H1 (cell line): ENCODE results near the gene TRPT1. TPM values are rescaled to one million over a fixed set of nuclear protein-coding genes. Genes with fewer than 3 reads are reported as not detected.

Experiments used
- CTCF ChIA-PET: fragments of 300-600 bp; sonication (Branson Sonifier 250); formaldehyde crosslinking; loops from one replicate; lab custom pipeline; 2021; ENCODE audit not compliant: partially characterized antibody; lab: Charles Lee
- POLR2A ChIA-PET: fragments of 300-600 bp; sonication (Branson Sonifier 250); formaldehyde crosslinking; loops from one replicate; lab custom pipeline; 2021; ENCODE audit warnings: inconsistent platforms; ENCODE audit not compliant: partially characterized antibody; lab: Charles Lee
- DNase-seq, 2 experiments: peaks; one replicate each; pipeline versions ENCODE4 v3.0.0 to v3.0.0-alpha.2; 2010 to 2022; ENCODE audit warnings: low spot score in 2 of 2, low read depth in 1 of 2, mixed read lengths in 1 of 2
- FAIRE-seq: peaks from 2 replicates; lab custom pipeline; 2011; peaks lifted over from hg19 to GRCh38; lab: Jason Lieb, UNC
- H2AFZ ChIP-seq: 2 replicates; pipeline ENCODE4 v1.8.1; 2012; ENCODE audit warnings: low read length, inconsistent platforms
- H2AK5ac ChIP-seq: 2 replicates; pipeline ENCODE4 v1.6.1; 2013; ENCODE audit warnings: low read depth, low read length
- H2BK120ac ChIP-seq: replicated peaks from 2 replicates; pipeline ENCODE3; 2013; ENCODE audit warnings: low read depth, low read length, inconsistent platforms
- H2BK12ac ChIP-seq: 2 replicates; pipeline ENCODE4 v1.6.1; 2013; ENCODE audit warnings: low read depth, low read length
- H2BK15ac ChIP-seq: 2 replicates; pipeline ENCODE4 v1.6.1; 2013; ENCODE audit warnings: low read length
- H2BK20ac ChIP-seq: 2 replicates; pipeline ENCODE4 v1.6.1; 2013; ENCODE audit warnings: low read length
- H2BK5ac ChIP-seq: 2 replicates; pipeline ENCODE4 v1.6.1; 2013; ENCODE audit warnings: low read depth, low read length
- H3K14ac ChIP-seq: 2 replicates; pipeline ENCODE4 v1.6.1; 2013; ENCODE audit warnings: inconsistent platforms; ENCODE audit not compliant: insufficient read length
- H3K18ac ChIP-seq: 2 replicates; pipeline ENCODE4 v1.6.1; 2013; ENCODE audit warnings: low read length; ENCODE audit errors: extremely low read depth
- H3K23ac ChIP-seq: 2 replicates; pipeline ENCODE4 v1.6.1; 2013; ENCODE audit warnings: inconsistent platforms; ENCODE audit not compliant: insufficient read length
- H3K23me2 ChIP-seq: 2 replicates; pipeline ENCODE4 v1.6.1; 2013; ENCODE audit warnings: low read depth, low read length
- H3K27ac ChIP-seq: 2 replicates; pipeline ENCODE4 v1.6.1; 2011; ENCODE audit warnings: low read depth, low read length, inconsistent platforms
- H3K27me3 ChIP-seq, 4 experiments: replicated peaks in 1 of 4; 1 replicate in 1 of 4; 2 replicates in 3 of 4; pipeline versions ENCODE4 v1.6.1 to v1.8.1; 2011 to 2013; ENCODE audit warnings: low read length in 3 of 4, mild to moderate bottlenecking in 3 of 4, inconsistent platforms in 2 of 4, mixed read lengths in 2 of 4, moderate library complexity in 1 of 4; ENCODE audit not compliant: control insufficient read depth in 3 of 4, insufficient read depth in 3 of 4; ENCODE audit errors: extremely low read depth in 1 of 4
- H3K36me3 ChIP-seq, 4 experiments: 2 replicates each; pipeline versions ENCODE4 v1.6.1 to v1.8.1; 2011 to 2013; ENCODE audit warnings: mild to moderate bottlenecking in 4 of 4, low read length in 3 of 4, moderate library complexity in 2 of 4, control low read depth in 1 of 4, inconsistent platforms in 1 of 4; ENCODE audit not compliant: insufficient read depth in 4 of 4, control insufficient read depth in 2 of 4
- H3K4ac ChIP-seq: replicated peaks from 2 replicates; pipeline ENCODE3; 2013; ENCODE audit warnings: low read length, low read depth, mixed read lengths, inconsistent platforms; ENCODE audit not compliant: insufficient read length
- H3K4me1 ChIP-seq, 4 experiments: replicated peaks in 1 of 4; 1 replicate in 1 of 4; 2 replicates in 3 of 4; pipeline versions ENCODE4 v1.6.1 to v1.8.1; 2011 to 2013; ENCODE audit warnings: low read length in 3 of 4, inconsistent platforms in 2 of 4, mixed read lengths in 1 of 4; ENCODE audit not compliant: insufficient read depth in 4 of 4, control insufficient read depth in 3 of 4
- H3K4me2 ChIP-seq, 2 experiments: 2 replicates each; pipeline versions ENCODE4 v1.6.1 to v1.8.1; 2011 to 2013; ENCODE audit warnings: low read depth in 2 of 2, low read length in 2 of 2, control low read depth in 1 of 2, inconsistent platforms in 1 of 2, mild to moderate bottlenecking in 1 of 2; ENCODE audit not compliant: insufficient read depth in 1 of 2
- H3K4me3 ChIP-seq, 4 experiments: fragments of 200-600, 300-600 bp in 1 of 4; sonication (generic), shearing (Covaris generic), sonication (Bioruptor Twin) in 1 of 4; 2 replicates each; pipeline versions ENCODE4 v1.5.1 to v1.8.1; 2011 to 2016; ENCODE audit warnings: low read length in 4 of 4, low read depth in 3 of 4, control low read depth in 2 of 4, inconsistent platforms in 2 of 4, mild to moderate bottlenecking in 2 of 4, mixed read lengths in 1 of 4, moderate library complexity in 1 of 4; ENCODE audit not compliant: insufficient read depth in 2 of 4; ENCODE audit errors: extremely low read depth in 1 of 4
- H3K56ac ChIP-seq: replicated peaks from 2 replicates; pipeline ENCODE3; 2013; ENCODE audit warnings: low read depth, mild to moderate bottlenecking, mixed read lengths, low read length, inconsistent platforms; ENCODE audit not compliant: insufficient read length
- H3K79me1 ChIP-seq: 2 replicates; pipeline ENCODE4 v1.6.1; 2013; ENCODE audit warnings: low read depth, low read length, control low read depth
- H3K79me2 ChIP-seq, 2 experiments: 2 replicates each; pipeline versions ENCODE4 v1.6.1 to v1.8.1; 2012 to 2013; ENCODE audit warnings: low read length in 2 of 2, mild to moderate bottlenecking in 2 of 2, inconsistent platforms in 1 of 2; ENCODE audit not compliant: insufficient read depth in 2 of 2, control insufficient read depth in 1 of 2
- H3K9ac ChIP-seq, 4 experiments: replicated peaks in 1 of 4; 1 replicate in 1 of 4; 2 replicates in 3 of 4; pipeline versions ENCODE4 v1.6.1 to v1.8.1; 2011 to 2013; ENCODE audit warnings: low read depth in 3 of 4, low read length in 3 of 4, control low read depth in 2 of 4, mild to moderate bottlenecking in 2 of 4, moderate library complexity in 2 of 4, inconsistent platforms in 1 of 4; ENCODE audit errors: extremely low read depth in 1 of 4
- H3K9me3 ChIP-seq, 2 experiments: 2 replicates each; pipeline versions ENCODE4 v1.6.1 to v1.8.1; 2012 to 2013; ENCODE audit warnings: mild to moderate bottlenecking in 2 of 2, moderate library complexity in 2 of 2, control low read depth in 1 of 2, inconsistent platforms in 1 of 2, low read depth in 1 of 2, low read length in 1 of 2, mixed read lengths in 1 of 2; ENCODE audit not compliant: insufficient read depth in 2 of 2
- H4K20me1 ChIP-seq, 2 experiments: replicated peaks in 1 of 2; 2 replicates each; pipeline versions ENCODE3 to v1.8.1; 2011 to 2013; ENCODE audit warnings: inconsistent platforms in 2 of 2, low read length in 2 of 2, mild to moderate bottlenecking in 1 of 2; ENCODE audit not compliant: insufficient read depth in 2 of 2, control insufficient read depth in 1 of 2
- H4K5ac ChIP-seq: 2 replicates; pipeline ENCODE4 v1.6.1; 2013; ENCODE audit warnings: low read length, low read depth, mixed read lengths, inconsistent platforms; ENCODE audit not compliant: insufficient read length
- H4K8ac ChIP-seq: 2 replicates; pipeline ENCODE4 v1.8.0; 2013; ENCODE audit warnings: mild to moderate bottlenecking, moderate library complexity, low read length, inconsistent platforms; ENCODE audit not compliant: insufficient read depth; ENCODE audit errors: extremely low read depth
- H4K91ac ChIP-seq: replicated peaks from 2 replicates; pipeline ENCODE3; 2013; ENCODE audit warnings: low read length, mixed read lengths, inconsistent platforms; ENCODE audit not compliant: insufficient read length
- BACH1 ChIP-seq: IDR thresholded peaks from 2 replicates; pipeline ENCODE4 v1.6.1; 2012; ENCODE audit warnings: low read length, improper control_type of control experiment
- FOSL1 ChIP-seq: IDR thresholded peaks from 2 replicates; pipeline ENCODE4 v1.6.1; 2011; ENCODE audit warnings: mild to moderate bottlenecking, low read depth, low read length, moderate library complexity; ENCODE audit not compliant: insufficient read depth
- KDM4A ChIP-seq: IDR thresholded peaks from one replicate; pipeline ENCODE4 v1.7.1; 2012; ENCODE audit warnings: low read depth, mild to moderate bottlenecking, moderate library complexity, low read length, inconsistent platforms; ENCODE audit not compliant: severe bottlenecking
- SAP30 ChIP-seq: fragments of 300-600 bp; sonication (generic); IDR thresholded peaks from 2 replicates; pipeline ENCODE4 v1.7.1; 2012; ENCODE audit warnings: low read length, moderate library complexity, mild to moderate bottlenecking, inconsistent platforms; ENCODE audit not compliant: insufficient read depth, insufficient replicate concordance
- SIRT6 ChIP-seq: IDR thresholded peaks from one replicate; pipeline ENCODE4 v1.7.1; 2012; ENCODE audit warnings: low read length, inconsistent platforms
- SRF ChIP-seq: IDR thresholded peaks from 2 replicates; pipeline ENCODE4 v1.6.1; 2011; ENCODE audit warnings: mild to moderate bottlenecking, low read depth, low read length, moderate library complexity
- SUZ12 ChIP-seq: fragments of 200-600 bp; sonication (generic); IDR thresholded peaks from 2 replicates; pipeline ENCODE4 v1.6.1; 2012; ENCODE audit warnings: mild to moderate bottlenecking, inconsistent platforms, low read length, moderate library complexity, mixed read lengths
- TCF12 ChIP-seq: IDR thresholded peaks from 2 replicates; pipeline ENCODE4 v1.6.1; 2011; ENCODE audit warnings: low read depth, mild to moderate bottlenecking, low read length
- TEAD4 ChIP-seq: IDR thresholded peaks from 2 replicates; pipeline ENCODE4 v1.6.1; 2012; ENCODE audit warnings: low read depth, low read length, inconsistent platforms, mixed read lengths
- WGBS, 2 experiments: shearing (Covaris generic) in 1 of 2; methylation state at CpG; one replicate each; pipeline versions ENCODE4 v1.1.6 to v1.1.7; 2013 to 2015; ENCODE audit warnings: low lambda C conversion rate in 2 of 2, mixed read lengths in 2 of 2, inconsistent platforms in 1 of 2, low coverage in 1 of 2, missing lambda C conversion rate in 1 of 2; ENCODE audit not compliant: insufficient replicate concordance in 2 of 2, insufficient coverage in 1 of 2, insufficient read length in 1 of 2; ENCODE audit errors: extremely low coverage in 1 of 2, missing lambda C conversion rate in 1 of 2; 5-methylcytosine and 5-hydroxymethylcytosine counted together
- polyA plus RNA-seq, 7 experiments: library from polyadenylated mRNA; depleted of rRNA in 3 of 7; stranded (reverse) in 5 of 7; unstranded in 2 of 7; fragments of >200 nt in 5 of 7; fragments of 200-250 nt in 2 of 7; gene quantifications; 1 replicate in 5 of 7; 2 replicates in 1 of 7; 4 replicates in 1 of 7; pipeline versions ENCODE4 v1.2.1 to v1.2.3, GENCODE V29; 2011 to 2013; ENCODE audit warnings: missing spikeins in 2 of 7, mixed read lengths in 2 of 7
- total RNA-seq: library from RNA; stranded (reverse); fragmentation: NEBNext Ultra II Directional; extraction: Animal tissue kit (Norgen Biotek cat#: 25700); gene quantifications from 2 replicates; pipeline ENCODE4 v1.2.1, GENCODE V29; 2021
- TF ChIP-seq, protein P1 (sequence below): IDR thresholded peaks from 2 replicates; pipeline ENCODE4 v1.6.1; 2012; ENCODE audit warnings: inconsistent platforms
- TF ChIP-seq, protein P2 (sequence below): IDR thresholded peaks from 2 replicates; pipeline ENCODE4 v1.6.1; 2012; ENCODE audit warnings: low read length, inconsistent platforms

The TRPT1 gene
- total and polyA plus RNA-seq, 2 of the 8 experiments (the other 6 are each of a cell fraction or from before 2014, with no cell fraction given): 34.5 to 74.6 TPM

DNA sequence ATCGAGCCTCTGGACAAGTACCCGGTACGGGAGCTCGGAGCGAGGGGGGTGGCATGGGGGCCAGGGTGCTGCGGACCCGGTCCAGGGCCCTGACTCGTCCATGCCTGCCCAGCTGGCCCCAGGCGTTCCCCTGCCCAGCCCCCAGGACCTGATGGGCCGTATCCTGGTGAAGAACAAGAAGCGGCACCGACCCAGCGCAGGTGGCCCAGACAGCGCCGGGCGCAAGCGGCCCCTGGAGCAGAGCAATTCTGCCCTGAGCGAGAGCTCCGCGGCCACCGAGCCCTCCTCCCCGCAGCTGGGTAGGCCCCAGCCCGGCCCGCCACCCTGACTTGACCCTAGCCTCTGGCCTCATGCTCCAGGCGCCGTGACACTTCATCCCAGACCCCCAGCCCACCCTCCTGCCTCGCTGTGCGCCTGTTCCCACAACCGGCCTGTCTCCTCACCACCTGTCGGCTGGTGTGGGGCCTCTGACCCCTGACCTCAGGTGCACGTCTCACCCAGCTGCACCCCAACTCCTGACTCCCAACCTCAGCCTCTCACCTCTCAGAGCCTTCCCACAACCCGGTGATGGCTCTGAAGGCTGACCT, 33.1 kb upstream of the TRPT1 start:
- no peak overlapping the region for H4K91ac ChIP-seq

More for the DNA sequence above, 33.1 kb upstream of the TRPT1 start:
- Histone ChIP-seq H2BK20ac (no peak overlapping the region), H3K4me2 (no peak overlapping the region), H2BK12ac (no peak overlapping the region), H2AK5ac (no peak overlapping the region), H3K4me3 (no peak overlapping the region), H4K8ac (no peak overlapping the region), H3K18ac (no peak overlapping the region), H3K14ac (no peak overlapping the region), H3K23ac (no peak overlapping the region), H3K9me3 (no peaks in the 10 kb centered on the region), H3K79me2 (0 out of 4 replicates have a peak, but pooled peaks cover 0 to 2% of the 10 kb centered on the region in 2 experiments), H2BK15ac (no peak overlapping the region), H2BK120ac (no peak overlapping the region), H3K56ac (no peak overlapping the region), H3K36me3 (peaks cover 21 to 86% (median 42%) of the 10 kb centered on the region in 4 experiments), H3K4me1 (no peaks in the 10 kb centered on the region; a peak in 3 of 7 replicates), H3K4ac (no peak overlapping the region), H4K20me1 (peaks cover 6 to 23% of the 10 kb centered on the region in 2 experiments), H3K27ac (no peak overlapping the region), H3K79me1 (no peaks in the 10 kb centered on the region), H4K5ac (no peak overlapping the region), H2BK5ac (no peak overlapping the region), H3K27me3 (no peaks in the 10 kb centered on the region), H3K23me2 (no peaks in the 10 kb centered on the region), H2AFZ (no peak overlapping the region), H3K9ac (no peak overlapping the region)
- TF ChIP-seq SRF: no peak
- no peak for TF ChIP-seq SAP30
- TF ChIP-seq TCF12: no peak
- no peak for TF ChIP-seq SUZ12
- TF ChIP-seq, protein P1, sequence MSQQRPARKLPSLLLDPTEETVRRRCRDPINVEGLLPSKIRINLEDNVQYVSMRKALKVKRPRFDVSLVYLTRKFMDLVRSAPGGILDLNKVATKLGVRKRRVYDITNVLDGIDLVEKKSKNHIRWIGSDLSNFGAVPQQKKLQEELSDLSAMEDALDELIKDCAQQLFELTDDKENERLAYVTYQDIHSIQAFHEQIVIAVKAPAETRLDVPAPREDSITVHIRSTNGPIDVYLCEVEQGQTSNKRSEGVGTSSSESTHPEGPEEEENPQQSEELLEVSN: no peak
- TF ChIP-seq, protein P2, sequence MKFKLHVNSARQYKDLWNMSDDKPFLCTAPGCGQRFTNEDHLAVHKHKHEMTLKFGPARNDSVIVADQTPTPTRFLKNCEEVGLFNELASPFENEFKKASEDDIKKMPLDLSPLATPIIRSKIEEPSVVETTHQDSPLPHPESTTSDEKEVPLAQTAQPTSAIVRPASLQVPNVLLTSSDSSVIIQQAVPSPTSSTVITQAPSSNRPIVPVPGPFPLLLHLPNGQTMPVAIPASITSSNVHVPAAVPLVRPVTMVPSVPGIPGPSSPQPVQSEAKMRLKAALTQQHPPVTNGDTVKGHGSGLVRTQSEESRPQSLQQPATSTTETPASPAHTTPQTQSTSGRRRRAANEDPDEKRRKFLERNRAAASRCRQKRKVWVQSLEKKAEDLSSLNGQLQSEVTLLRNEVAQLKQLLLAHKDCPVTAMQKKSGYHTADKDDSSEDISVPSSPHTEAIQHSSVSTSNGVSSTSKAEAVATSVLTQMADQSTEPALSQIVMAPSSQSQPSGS: no peak
- no peak for TF ChIP-seq KDM4A
- no peak for TF ChIP-seq BACH1
- no peak for TF ChIP-seq SIRT6
- TF ChIP-seq FOSL1: no peak
- TF ChIP-seq TEAD4: no peak
- FAIRE-seq (no peak), DNase-seq (no peak)
- WGBS, 2 experiments: 100% methylated on average over 6 of the region's 32 CpGs; no CpG with 5 or more reads in 1 of the 2 experiments
- CTCF ChIA-PET: interaction anchor here (0.6 to 5.9 kb wide), 5 partner anchors 7 to 82 kb away, joined by 3 to 62 read pairs (median 7); no protein-coding TSS in a partner anchor
- POLR2A ChIA-PET: interaction anchor here (0.8 to 7.1 kb wide), 9 partner anchors 8 to 39 kb away, joined by 3 to 101 read pairs (median 4); partner anchors contain the start of gene PPP1R14B
